ENCODE results near the gene TMEM131.

DNA sequence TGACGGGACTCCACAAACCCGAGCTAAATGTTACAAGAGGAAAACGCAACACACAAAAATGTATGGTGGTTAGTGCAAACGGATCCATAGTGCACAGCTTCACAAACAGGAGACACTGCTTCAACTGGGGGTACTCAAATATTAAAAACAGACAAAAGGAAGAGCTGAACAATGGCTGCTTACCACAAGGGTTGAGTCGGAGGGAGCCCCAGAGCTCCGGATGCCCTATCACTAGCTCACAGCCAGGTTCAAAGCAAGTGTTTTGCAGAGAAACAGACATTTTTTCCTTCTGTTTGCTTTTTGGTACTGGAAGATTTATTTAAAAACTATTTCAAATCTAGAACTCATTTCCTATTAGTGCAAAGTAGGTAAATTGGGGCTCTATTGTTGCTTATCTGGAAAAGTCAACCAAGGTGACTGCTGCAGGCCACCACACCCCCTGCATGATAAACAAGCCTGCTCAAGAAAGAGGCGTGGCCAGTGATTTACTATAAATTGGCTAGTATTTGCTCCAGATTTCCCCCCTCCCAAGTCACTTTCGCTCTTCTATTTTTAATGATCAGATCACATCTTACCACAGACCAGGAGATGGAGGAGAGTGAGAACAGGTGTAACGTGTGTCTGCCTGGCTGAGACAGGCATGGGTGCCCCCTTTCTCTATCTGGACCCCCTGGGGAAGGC is 235.9 kb downstream of the TMEM131 start:
- TF ChIP-seq, protein P1, sequence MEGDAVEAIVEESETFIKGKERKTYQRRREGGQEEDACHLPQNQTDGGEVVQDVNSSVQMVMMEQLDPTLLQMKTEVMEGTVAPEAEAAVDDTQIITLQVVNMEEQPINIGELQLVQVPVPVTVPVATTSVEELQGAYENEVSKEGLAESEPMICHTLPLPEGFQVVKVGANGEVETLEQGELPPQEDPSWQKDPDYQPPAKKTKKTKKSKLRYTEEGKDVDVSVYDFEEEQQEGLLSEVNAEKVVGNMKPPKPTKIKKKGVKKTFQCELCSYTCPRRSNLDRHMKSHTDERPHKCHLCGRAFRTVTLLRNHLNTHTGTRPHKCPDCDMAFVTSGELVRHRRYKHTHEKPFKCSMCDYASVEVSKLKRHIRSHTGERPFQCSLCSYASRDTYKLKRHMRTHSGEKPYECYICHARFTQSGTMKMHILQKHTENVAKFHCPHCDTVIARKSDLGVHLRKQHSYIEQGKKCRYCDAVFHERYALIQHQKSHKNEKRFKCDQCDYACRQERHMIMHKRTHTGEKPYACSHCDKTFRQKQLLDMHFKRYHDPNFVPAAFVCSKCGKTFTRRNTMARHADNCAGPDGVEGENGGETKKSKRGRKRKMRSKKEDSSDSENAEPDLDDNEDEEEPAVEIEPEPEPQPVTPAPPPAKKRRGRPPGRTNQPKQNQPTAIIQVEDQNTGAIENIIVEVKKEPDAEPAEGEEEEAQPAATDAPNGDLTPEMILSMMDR (IDR thresholded peaks at IDR 0.05) = no peak
- TF ChIP-seq POLR2A (IDR thresholded peaks at IDR 0.05) = no peak

All from testis (tissue), 2 donors.